Dendritic cell treated with granulocyte-macrophage colony-stimulating factor and Interleukin-4, amounts not matched to agents 40 ng/mL and 50 ng/mL, for 4 days (primary cell): ENCODE results near the gene NBEAL2.
"Not testable (repeated sequence)": the region's sequence is repeated elsewhere in the genome, so short reads cannot be mapped to it uniquely, and the experiment has no call there.

ENCODE experiments used
- H3K27ac Mint-ChIP-seq: one replicate; pipeline ENCODE4 v1.8.0; 2022; ENCODE audit warnings: mild to moderate bottlenecking, mixed read lengths
- H3K27me3 Mint-ChIP-seq: one replicate; pipeline ENCODE4 v1.8.0; 2022; ENCODE audit warnings: mild to moderate bottlenecking, mixed read lengths
- H3K36me3 Mint-ChIP-seq: one replicate; pipeline ENCODE4 v1.8.0; 2022; ENCODE audit warnings: low read depth, mixed read lengths
- H3K4me1 Mint-ChIP-seq: one replicate; pipeline ENCODE4 v1.8.0; 2022; ENCODE audit warnings: low read depth, mixed read lengths
- H3K4me3 Mint-ChIP-seq: one replicate; pipeline ENCODE4 v1.8.0; 2022; ENCODE audit warnings: mild to moderate bottlenecking, moderate library complexity, mixed read lengths
- H3K9me3 Mint-ChIP-seq: one replicate; pipeline ENCODE4 v1.8.0; 2022; ENCODE audit warnings: mixed read lengths
- intact Hi-C: fragments of 100-400 bp; cut with micrococcal nuclease; formaldehyde crosslinking; loops from one replicate; pipeline ENCODE4 v1.15.0; 2022

Gene NBEAL2

DNA sequence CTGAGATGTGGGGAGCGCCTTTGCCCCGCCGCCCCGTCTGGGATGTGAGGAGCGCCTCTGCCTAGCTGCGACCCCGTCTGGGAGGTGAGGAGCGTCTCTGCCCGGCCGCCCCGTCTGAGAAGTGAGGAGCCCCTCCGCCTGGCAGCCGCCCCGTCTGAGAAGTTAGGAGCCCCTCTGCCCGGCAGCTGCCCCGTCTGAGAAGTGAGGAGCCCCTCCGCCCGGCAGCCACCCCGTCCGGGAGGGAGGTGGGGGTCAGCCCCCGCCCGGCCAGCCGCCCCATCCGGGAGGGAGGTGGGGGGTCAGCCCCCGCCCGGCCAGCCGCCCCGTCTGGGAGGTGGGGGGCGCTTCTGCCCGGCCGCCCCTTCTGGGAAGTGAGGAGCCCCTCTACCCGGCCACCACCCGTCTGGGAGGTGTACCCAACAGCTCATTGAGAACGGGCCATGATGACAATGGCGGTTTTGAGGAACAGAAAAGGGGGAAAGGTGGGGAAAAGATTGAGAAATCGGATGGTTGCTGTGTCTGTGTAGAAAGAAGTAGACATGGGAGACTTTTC lies 15.4 kb upstream of the NBEAL2 start:
- intact Hi-C loops, H3K27ac Mint-ChIP-seq: not testable (repeated sequence)

DNA sequence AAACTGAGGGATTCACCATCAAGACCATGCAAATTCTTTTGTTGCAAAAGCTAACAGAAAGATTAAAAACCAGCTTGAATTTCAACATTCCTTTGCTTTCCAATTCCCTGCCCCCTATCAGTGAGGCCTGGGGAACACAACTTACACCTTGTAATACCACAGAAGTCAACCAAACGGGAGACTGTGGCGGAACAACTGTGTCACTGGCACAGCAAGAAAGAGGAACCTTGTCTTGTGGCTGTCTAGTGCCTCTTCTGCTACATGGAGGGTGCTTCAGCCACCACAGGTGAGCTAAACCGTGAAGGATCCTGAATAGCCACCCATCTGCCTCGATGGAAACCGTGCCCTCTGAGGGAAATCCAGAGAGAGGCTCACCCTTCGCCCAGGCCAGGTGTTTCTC lies 14.3 kb upstream of the NBEAL2 start:
- Mint-ChIP-seq H3K9me3 (peaks cover 6% of the 10 kb centered on the region), H3K36me3 (peaks cover 69% of the 10 kb centered on the region), H3K4me1 (peaks cover 88% of the 10 kb centered on the region), H3K27ac (peak overlapping the region; percentile 18), H3K4me3 (no peak overlapping the region), H3K27me3 (no peaks in the 10 kb centered on the region)
- intact Hi-C loops = no loop called here

More for the DNA sequence above, 15.4 kb upstream of the NBEAL2 start:
- H3K9me3 Mint-ChIP-seq, H3K4me3 Mint-ChIP-seq, H3K27me3 Mint-ChIP-seq: not testable (repeated sequence)
- Mint-ChIP-seq H3K4me1 (peaks cover 88% of the 10 kb centered on the region), H3K36me3 (peaks cover 65% of the 10 kb centered on the region)

DNA sequence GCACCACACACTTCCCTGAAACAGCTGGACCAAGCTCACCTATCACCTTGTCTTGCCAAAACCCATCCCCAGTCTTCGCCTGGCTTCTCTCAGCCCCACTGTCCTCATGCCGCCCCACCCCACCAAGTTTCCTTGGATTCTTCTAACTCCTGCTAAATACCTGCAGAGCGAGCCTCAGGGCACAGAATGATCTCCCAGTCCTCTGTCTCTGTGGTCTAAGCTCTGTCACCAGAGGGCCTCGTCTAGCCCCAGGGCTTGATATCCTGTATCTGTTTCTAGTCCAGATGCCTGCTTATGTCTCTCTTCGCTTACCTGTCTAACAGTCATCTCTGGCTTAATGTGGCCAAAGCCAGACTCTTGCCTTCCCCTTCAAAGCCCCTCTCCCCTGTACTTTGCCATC lies 12.7 kb upstream of the NBEAL2 start:
- Mint-ChIP-seq H3K9me3 (peaks cover 6% of the 10 kb centered on the region), H3K27me3 (no peaks in the 10 kb centered on the region), H3K36me3 (peaks cover 74% of the 10 kb centered on the region), H3K27ac (peak overlapping the region; percentile 13), H3K4me3 (no peak overlapping the region), H3K4me1 (peaks cover 89% of the 10 kb centered on the region)
- intact Hi-C loops = no loop called here

DNA sequence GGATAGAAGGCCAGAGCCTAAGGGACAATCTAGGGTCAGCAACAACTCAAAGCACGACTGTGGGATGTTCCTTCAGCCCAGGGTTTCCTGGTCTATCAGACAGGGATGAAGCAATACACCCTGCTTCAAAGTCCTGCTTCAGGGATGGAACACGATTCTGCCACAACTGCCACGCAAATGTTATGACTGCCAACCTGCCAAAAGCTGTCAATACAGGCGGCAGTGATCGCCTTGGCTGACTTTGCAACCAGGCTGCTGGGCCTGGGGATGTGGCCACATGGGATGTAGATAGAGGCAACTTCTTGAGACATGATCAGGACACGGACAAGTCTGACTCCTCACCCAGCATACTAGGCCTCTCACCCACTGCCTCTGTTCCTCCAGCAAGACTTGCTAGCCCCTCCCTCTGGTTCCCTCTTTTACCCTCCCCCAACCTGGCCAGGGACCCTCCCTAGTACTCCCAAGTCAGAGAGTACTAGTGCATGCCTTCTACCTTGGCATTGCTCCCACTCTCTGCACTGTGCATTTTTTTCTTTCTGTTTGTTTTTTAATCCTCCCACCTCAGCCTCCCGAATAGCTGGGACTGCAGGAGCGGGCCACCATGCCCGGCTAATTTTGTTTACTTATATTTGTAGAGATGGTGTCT lies 10.6 kb upstream of the NBEAL2 start:
- no peak overlapping the region for H3K27ac Mint-ChIP-seq
- H3K4me3 Mint-ChIP-seq = no peak overlapping the region
- H3K27me3 Mint-ChIP-seq = no peaks in the 10 kb centered on the region
- H3K36me3 Mint-ChIP-seq = peaks cover 74% of the 10 kb centered on the region
- no peaks in the 10 kb centered on the region for H3K9me3 Mint-ChIP-seq
- intact Hi-C loops = no loop called here
- peaks cover 91% of the 10 kb centered on the region for H3K4me1 Mint-ChIP-seq

DNA sequence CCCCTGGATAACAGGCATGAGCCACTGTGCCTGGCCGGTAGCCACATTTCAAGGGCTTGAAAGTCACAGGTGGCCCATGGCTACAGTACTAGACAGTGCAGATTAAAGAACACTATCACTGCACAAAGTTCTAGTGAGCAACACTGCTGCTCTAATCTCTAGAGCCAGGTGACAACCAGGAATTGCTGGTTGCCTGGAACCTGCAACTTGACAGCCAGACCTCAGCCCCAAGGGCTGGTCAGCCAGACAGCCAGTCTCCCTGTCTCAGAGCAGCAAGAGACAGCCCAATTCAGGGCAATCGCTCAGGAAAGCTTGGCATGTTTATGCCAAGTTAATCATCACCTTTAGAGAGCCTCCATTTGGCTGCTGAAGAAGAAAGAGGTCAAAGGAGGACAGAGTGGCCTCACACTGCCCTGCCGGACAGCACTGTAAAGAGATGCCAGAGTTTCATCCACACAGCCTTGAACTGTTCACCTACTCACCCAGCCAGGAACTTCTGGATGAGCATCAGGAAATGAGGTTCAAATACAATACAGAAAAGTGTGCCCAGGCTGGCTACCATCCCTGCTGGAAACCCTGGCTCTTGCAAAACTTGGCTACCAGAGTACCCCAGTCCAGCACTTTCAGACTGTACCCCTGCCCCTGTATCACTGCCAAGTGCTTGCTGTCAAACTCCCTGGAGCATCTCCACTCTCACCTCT lies 8.9 kb upstream of the NBEAL2 start:
- Mint-ChIP-seq H3K4me3 (no peak overlapping the region), H3K4me1 (peaks cover 90% of the 10 kb centered on the region), H3K27me3 (no peaks in the 10 kb centered on the region), H3K9me3 (no peaks in the 10 kb centered on the region), H3K27ac (no peak overlapping the region), H3K36me3 (peaks cover 74% of the 10 kb centered on the region)
- intact Hi-C loops = loop anchor here (5.0 kb wide), 1 partner anchor 33 kb away; no protein-coding TSS in a partner anchor

DNA sequence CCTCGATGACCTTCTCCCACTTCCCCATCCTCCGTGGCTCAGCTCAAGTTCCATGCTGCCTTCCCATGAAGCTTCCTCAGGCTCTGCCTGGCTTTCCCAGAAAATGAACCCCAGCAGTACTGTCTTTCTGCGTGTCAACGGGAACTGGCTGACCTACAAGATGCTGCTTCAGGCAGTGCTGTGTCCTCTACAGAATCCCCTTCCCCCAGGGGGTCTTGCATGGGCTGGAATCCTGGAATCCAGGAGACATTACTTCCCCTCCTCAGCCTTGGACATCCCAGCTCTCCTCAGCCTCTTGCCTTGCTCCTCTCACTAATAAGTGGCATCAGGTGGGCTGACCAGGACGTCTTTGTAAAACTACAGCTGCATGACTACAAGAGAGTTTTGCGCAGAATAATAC lies 8.3 kb upstream of the NBEAL2 start:
- Mint-ChIP-seq H3K27me3 (no peaks in the 10 kb centered on the region), H3K4me3 (no peak overlapping the region), H3K9me3 (no peaks in the 10 kb centered on the region), H3K4me1 (peaks cover 84% of the 10 kb centered on the region), H3K36me3 (peaks cover 72% of the 10 kb centered on the region), H3K27ac (no peak overlapping the region)
- intact Hi-C loops = loop anchor here (5.0 kb wide), 1 partner anchor 34 kb away; no protein-coding TSS in a partner anchor

DNA sequence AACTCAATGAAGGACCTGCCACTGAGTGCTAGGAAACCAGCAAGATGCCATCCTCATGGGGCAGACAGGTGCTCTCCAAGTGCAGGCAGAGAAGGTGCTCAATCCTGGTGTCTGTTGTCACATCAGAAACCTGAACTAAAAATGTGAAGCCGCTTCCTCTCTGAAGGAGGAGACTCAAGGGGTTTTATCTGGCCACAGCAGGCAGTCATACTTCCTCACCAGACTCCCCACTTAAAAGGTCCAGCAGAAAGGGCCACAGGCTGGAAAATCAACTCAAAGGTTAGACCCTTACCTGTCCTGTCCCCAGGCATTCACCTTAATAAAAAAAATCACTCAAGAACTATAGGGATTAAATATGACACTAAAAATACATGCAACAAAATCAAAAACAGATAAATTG lies 7.7 kb upstream of the NBEAL2 start:
- H3K27me3 Mint-ChIP-seq = no peaks in the 10 kb centered on the region
- peaks cover 73% of the 10 kb centered on the region for H3K36me3 Mint-ChIP-seq
- H3K4me3 Mint-ChIP-seq = no peak overlapping the region
- peaks cover 78% of the 10 kb centered on the region for H3K4me1 Mint-ChIP-seq
- H3K27ac Mint-ChIP-seq = no peak overlapping the region
- no peaks in the 10 kb centered on the region for H3K9me3 Mint-ChIP-seq
- intact Hi-C loops = loop anchor here (5.0 kb wide), 1 partner anchor 34 kb away; no protein-coding TSS in a partner anchor

DNA sequence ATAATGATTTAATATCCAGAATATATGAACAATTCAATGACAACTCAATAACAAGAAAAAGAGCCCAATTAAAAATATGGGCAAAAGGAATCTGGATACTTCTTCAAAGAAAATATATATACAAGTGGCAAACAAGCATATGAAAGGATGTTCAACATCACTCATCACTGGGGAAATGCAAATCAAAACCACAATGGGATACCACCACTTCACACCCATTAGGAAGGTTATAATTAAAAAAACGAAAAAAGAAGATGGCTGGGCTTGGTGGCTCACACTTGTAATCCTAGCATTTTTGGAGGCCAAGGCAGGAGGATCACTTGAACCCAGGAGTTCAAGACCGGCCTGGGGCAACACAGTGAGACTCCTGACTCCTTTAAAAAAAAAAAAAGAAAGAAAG lies 7.1 kb upstream of the NBEAL2 start:
- intact Hi-C loops = loop anchor here (5.0 kb wide), 1 partner anchor 35 kb away; no protein-coding TSS in a partner anchor
- no peaks in the 10 kb centered on the region for H3K27me3 Mint-ChIP-seq
- H3K27ac Mint-ChIP-seq = no peak overlapping the region
- H3K4me1 Mint-ChIP-seq = peaks cover 76% of the 10 kb centered on the region
- peaks cover 67% of the 10 kb centered on the region for H3K36me3 Mint-ChIP-seq
- H3K4me3 Mint-ChIP-seq = no peak overlapping the region
- no peaks in the 10 kb centered on the region for H3K9me3 Mint-ChIP-seq

DNA sequence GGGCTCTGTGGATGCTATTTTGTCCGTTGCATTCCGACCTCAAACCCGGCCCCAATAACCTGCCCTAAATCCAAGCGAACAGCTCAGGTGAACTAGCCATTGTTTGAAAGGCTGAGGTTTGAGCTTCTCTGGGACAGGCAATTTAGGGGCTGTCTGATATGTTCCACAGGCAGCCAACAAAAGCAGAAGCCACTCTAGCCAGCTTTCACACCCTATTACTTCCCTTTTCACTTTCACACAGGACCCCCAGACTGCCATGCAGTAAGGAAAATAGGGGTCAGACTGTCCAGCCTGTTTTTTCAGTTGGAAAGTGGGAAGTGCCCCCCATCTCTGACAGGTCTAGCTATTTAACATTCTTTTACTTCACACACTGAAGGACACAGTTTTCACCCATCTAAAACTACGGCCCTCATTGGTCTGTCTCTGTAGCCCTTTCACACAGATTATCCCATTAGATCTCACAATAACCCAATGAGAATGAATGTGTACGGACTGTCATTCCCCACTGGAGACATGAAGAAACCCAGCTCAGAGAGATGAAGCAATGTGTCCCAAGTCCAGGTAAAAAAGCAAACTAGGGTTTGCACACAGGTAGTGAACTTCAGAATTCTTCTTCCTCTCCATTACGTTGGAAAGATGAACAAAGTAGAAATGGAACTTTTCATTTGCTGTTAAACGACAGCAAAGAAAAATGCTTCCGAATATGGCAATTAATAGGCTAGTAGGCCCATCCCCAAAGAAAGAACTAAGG lies 4.9 kb upstream of the NBEAL2 start:
- peaks cover 75% of the 10 kb centered on the region for H3K4me1 Mint-ChIP-seq
- H3K27ac Mint-ChIP-seq = peak overlapping the region; percentile 66
- no peaks in the 10 kb centered on the region for H3K9me3 Mint-ChIP-seq
- intact Hi-C loops = loop anchor here (5.0 kb wide), 2 partner anchors 37 to 47 kb away; no protein-coding TSS in a partner anchor
- no peaks in the 10 kb centered on the region for H3K27me3 Mint-ChIP-seq
- peaks cover 56% of the 10 kb centered on the region for H3K36me3 Mint-ChIP-seq
- peak overlapping the region; percentile 86 for H3K4me3 Mint-ChIP-seq

DNA sequence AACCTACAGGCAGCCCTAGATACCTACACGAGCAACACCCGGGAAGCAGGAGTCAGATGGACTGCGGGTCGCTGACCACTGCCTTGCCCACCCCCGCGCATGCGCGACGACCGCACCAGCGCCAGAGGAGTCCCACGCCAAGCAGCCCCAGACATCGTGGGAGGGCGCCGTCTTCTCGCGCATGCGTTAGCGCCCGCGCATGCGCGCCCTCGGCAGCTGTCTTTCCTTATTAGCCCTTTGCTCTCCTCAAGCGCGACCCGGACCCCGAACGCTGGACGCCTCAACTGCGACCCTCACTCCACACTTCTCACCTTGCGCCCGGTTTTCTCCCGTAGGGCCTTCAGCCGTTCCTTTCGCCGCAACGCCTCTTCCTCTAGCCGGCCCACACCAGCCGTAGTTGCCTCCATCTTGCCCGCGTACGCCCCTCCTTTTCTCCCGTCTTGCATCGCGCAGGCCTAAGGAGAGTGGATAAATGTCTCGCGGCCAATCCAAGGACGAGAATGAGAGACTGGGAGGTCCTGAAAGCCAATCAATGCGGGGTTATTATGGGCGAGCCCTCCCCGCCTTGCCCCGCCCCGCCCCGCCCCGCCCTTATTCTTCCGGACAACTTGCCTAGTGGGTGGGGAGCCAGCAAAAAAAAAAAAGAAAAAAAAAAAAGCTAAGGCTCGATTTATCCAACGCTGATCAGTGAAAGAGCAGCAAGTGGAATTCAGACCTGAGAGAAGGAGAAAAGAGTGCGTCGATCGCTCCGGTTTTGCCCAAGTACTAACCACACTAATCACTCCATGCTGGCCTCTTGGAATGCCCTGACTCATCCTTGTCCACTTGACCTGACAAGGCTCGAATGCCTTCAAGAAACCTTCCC lies 2.9 kb upstream of the NBEAL2 start, which contains the start of gene CCDC12:
Gene CCDC12 (minus strand): TSS at position 420 of the 865 bp plus-strand sequence. CDS start 13 bp downstream, at position 407.
- H3K36me3 Mint-ChIP-seq = peaks cover 37% of the 10 kb centered on the region
- intact Hi-C loops = loop anchor here (5.0 kb wide), 1 partner anchor 49 kb away; no protein-coding TSS in a partner anchor

DNA sequence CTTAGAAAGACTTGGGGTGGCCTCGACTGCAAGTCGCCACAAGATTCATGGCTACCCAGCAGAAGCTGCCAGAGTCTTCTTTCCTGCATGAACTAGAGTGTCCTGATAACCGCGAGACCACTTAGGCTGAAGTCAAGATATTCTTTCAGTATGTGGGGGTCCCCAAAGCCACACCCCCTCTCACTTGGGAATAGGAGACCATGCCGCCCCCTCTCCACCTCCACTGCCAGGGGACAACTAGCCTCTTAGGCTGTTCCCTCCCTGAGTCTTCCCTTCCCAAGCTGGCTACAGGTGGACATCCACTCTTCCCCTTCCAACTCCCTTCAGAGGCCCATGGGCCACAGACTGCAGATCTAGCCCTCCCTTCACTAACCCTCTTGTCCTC lies 1.7 kb upstream of the NBEAL2 start:
- Mint-ChIP-seq H3K4me3 (peak overlapping the region; percentile 61), H3K4me1 (peaks cover 69% of the 10 kb centered on the region), H3K27ac (peak overlapping the region; percentile 94), H3K9me3 (no peaks in the 10 kb centered on the region), H3K36me3 (peaks cover 26% of the 10 kb centered on the region), H3K27me3 (no peaks in the 10 kb centered on the region)
- intact Hi-C loops = loop anchor here (5.0 kb wide), 1 partner anchor 51 kb away; no protein-coding TSS in a partner anchor

More for the DNA sequence above, 2.9 kb upstream of the NBEAL2 start, which contains the start of gene CCDC12:
- Mint-ChIP-seq H3K4me3 (peak within 1 kb of the TSS; percentile 86), H3K4me1 (peaks cover 69% of the 10 kb centered on the region), H3K9me3 (no peaks in the 10 kb centered on the region), H3K27me3 (no peaks in the 10 kb centered on the region), H3K27ac (peak within 1 kb of the TSS; percentile 94)

DNA sequence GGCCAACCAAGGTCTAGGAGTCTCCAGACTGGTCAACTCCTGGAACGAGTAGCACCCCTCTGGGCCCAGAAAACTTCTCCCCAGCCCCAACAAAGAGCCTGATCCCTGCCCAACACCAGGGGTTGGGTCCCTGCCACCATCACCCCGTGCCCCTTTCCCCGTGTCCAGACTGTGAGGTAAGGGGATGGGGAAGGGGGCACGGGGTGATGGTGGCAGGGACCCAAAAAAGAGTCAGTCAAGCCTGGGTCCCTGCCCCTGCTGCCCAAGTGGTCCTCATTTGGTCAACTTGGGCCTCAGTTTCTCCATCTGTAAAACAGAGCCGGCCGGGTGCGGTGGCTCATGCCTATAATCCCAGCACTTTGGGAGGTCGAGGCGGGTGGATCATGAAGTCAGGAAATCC lies 1.1 kb upstream of the NBEAL2 start:
- H3K27me3 Mint-ChIP-seq = no peaks in the 10 kb centered on the region
- H3K36me3 Mint-ChIP-seq = peaks cover 22% of the 10 kb centered on the region
- peaks cover 72% of the 10 kb centered on the region for H3K4me1 Mint-ChIP-seq
- intact Hi-C loops = loop anchor here (5.0 kb wide), 1 partner anchor 51 kb away; no protein-coding TSS in a partner anchor
- no peaks in the 10 kb centered on the region for H3K9me3 Mint-ChIP-seq
- H3K27ac Mint-ChIP-seq = peak overlapping the region; percentile 94
- H3K4me3 Mint-ChIP-seq = peak overlapping the region; percentile 88
